H1 (cell line): ENCODE data around the gene SAMD9L. TPM values are rescaled to one million over a fixed set of nuclear protein-coding genes. Genes with fewer than 3 reads are reported as not detected.
A peak's percentile ranks its signal among the peaks of the same experiment; 100 is the strongest.

Source experiments
- CTCF ChIA-PET: fragments of 300-600 bp; sonication (Branson Sonifier 250); formaldehyde crosslinking; loops from one replicate; lab custom pipeline; 2021; ENCODE audit not compliant: partially characterized antibody; lab: Charles Lee
- POLR2A ChIA-PET: fragments of 300-600 bp; sonication (Branson Sonifier 250); formaldehyde crosslinking; loops from one replicate; lab custom pipeline; 2021; ENCODE audit warnings: inconsistent platforms; ENCODE audit not compliant: partially characterized antibody; lab: Charles Lee
- DNase-seq, 2 experiments: peaks; one replicate each; pipeline versions ENCODE4 v3.0.0 to v3.0.0-alpha.2; 2010 to 2022; ENCODE audit warnings: low spot score in 2 of 2, low read depth in 1 of 2, mixed read lengths in 1 of 2
- FAIRE-seq: peaks from 2 replicates; lab custom pipeline; 2011; peaks lifted over from hg19 to GRCh38; lab: Jason Lieb, UNC
- H2AFZ ChIP-seq: 2 replicates; pipeline ENCODE4 v1.8.1; 2012; ENCODE audit warnings: low read length, inconsistent platforms
- H2AK5ac ChIP-seq: 2 replicates; pipeline ENCODE4 v1.6.1; 2013; ENCODE audit warnings: low read depth, low read length
- H2BK120ac ChIP-seq: replicated peaks from 2 replicates; pipeline ENCODE3; 2013; ENCODE audit warnings: low read depth, low read length, inconsistent platforms
- H2BK12ac ChIP-seq: 2 replicates; pipeline ENCODE4 v1.6.1; 2013; ENCODE audit warnings: low read depth, low read length
- H2BK15ac ChIP-seq: 2 replicates; pipeline ENCODE4 v1.6.1; 2013; ENCODE audit warnings: low read length
- H2BK20ac ChIP-seq: 2 replicates; pipeline ENCODE4 v1.6.1; 2013; ENCODE audit warnings: low read length
- H2BK5ac ChIP-seq: 2 replicates; pipeline ENCODE4 v1.6.1; 2013; ENCODE audit warnings: low read depth, low read length
- H3K14ac ChIP-seq: 2 replicates; pipeline ENCODE4 v1.6.1; 2013; ENCODE audit warnings: inconsistent platforms; ENCODE audit not compliant: insufficient read length
- H3K18ac ChIP-seq: 2 replicates; pipeline ENCODE4 v1.6.1; 2013; ENCODE audit warnings: low read length; ENCODE audit errors: extremely low read depth
- H3K23ac ChIP-seq: 2 replicates; pipeline ENCODE4 v1.6.1; 2013; ENCODE audit warnings: inconsistent platforms; ENCODE audit not compliant: insufficient read length
- H3K23me2 ChIP-seq: 2 replicates; pipeline ENCODE4 v1.6.1; 2013; ENCODE audit warnings: low read depth, low read length
- H3K27ac ChIP-seq: 2 replicates; pipeline ENCODE4 v1.6.1; 2011; ENCODE audit warnings: low read depth, low read length, inconsistent platforms
- H3K27me3 ChIP-seq, 4 experiments: replicated peaks in 1 of 4; 1 replicate in 1 of 4; 2 replicates in 3 of 4; pipeline versions ENCODE4 v1.6.1 to v1.8.1; 2011 to 2013; ENCODE audit warnings: low read length in 3 of 4, mild to moderate bottlenecking in 3 of 4, inconsistent platforms in 2 of 4, mixed read lengths in 2 of 4, moderate library complexity in 1 of 4; ENCODE audit not compliant: control insufficient read depth in 3 of 4, insufficient read depth in 3 of 4; ENCODE audit errors: extremely low read depth in 1 of 4
- H3K36me3 ChIP-seq, 4 experiments: 2 replicates each; pipeline versions ENCODE4 v1.6.1 to v1.8.1; 2011 to 2013; ENCODE audit warnings: mild to moderate bottlenecking in 4 of 4, low read length in 3 of 4, moderate library complexity in 2 of 4, control low read depth in 1 of 4, inconsistent platforms in 1 of 4; ENCODE audit not compliant: insufficient read depth in 4 of 4, control insufficient read depth in 2 of 4
- H3K4ac ChIP-seq: replicated peaks from 2 replicates; pipeline ENCODE3; 2013; ENCODE audit warnings: low read length, low read depth, mixed read lengths, inconsistent platforms; ENCODE audit not compliant: insufficient read length
- H3K4me1 ChIP-seq, 4 experiments: replicated peaks in 1 of 4; 1 replicate in 1 of 4; 2 replicates in 3 of 4; pipeline versions ENCODE4 v1.6.1 to v1.8.1; 2011 to 2013; ENCODE audit warnings: low read length in 3 of 4, inconsistent platforms in 2 of 4, mixed read lengths in 1 of 4; ENCODE audit not compliant: insufficient read depth in 4 of 4, control insufficient read depth in 3 of 4
- H3K4me2 ChIP-seq, 2 experiments: 2 replicates each; pipeline versions ENCODE4 v1.6.1 to v1.8.1; 2011 to 2013; ENCODE audit warnings: low read depth in 2 of 2, low read length in 2 of 2, control low read depth in 1 of 2, inconsistent platforms in 1 of 2, mild to moderate bottlenecking in 1 of 2; ENCODE audit not compliant: insufficient read depth in 1 of 2
- H3K4me3 ChIP-seq, 4 experiments: fragments of 200-600, 300-600 bp in 1 of 4; sonication (generic), shearing (Covaris generic), sonication (Bioruptor Twin) in 1 of 4; 2 replicates each; pipeline versions ENCODE4 v1.5.1 to v1.8.1; 2011 to 2016; ENCODE audit warnings: low read length in 4 of 4, low read depth in 3 of 4, control low read depth in 2 of 4, inconsistent platforms in 2 of 4, mild to moderate bottlenecking in 2 of 4, mixed read lengths in 1 of 4, moderate library complexity in 1 of 4; ENCODE audit not compliant: insufficient read depth in 2 of 4; ENCODE audit errors: extremely low read depth in 1 of 4
- H3K56ac ChIP-seq: replicated peaks from 2 replicates; pipeline ENCODE3; 2013; ENCODE audit warnings: low read depth, mild to moderate bottlenecking, mixed read lengths, low read length, inconsistent platforms; ENCODE audit not compliant: insufficient read length
- H3K79me1 ChIP-seq: 2 replicates; pipeline ENCODE4 v1.6.1; 2013; ENCODE audit warnings: low read depth, low read length, control low read depth
- H3K79me2 ChIP-seq, 2 experiments: 2 replicates each; pipeline versions ENCODE4 v1.6.1 to v1.8.1; 2012 to 2013; ENCODE audit warnings: low read length in 2 of 2, mild to moderate bottlenecking in 2 of 2, inconsistent platforms in 1 of 2; ENCODE audit not compliant: insufficient read depth in 2 of 2, control insufficient read depth in 1 of 2
- H3K9ac ChIP-seq, 4 experiments: replicated peaks in 1 of 4; 1 replicate in 1 of 4; 2 replicates in 3 of 4; pipeline versions ENCODE4 v1.6.1 to v1.8.1; 2011 to 2013; ENCODE audit warnings: low read depth in 3 of 4, low read length in 3 of 4, control low read depth in 2 of 4, mild to moderate bottlenecking in 2 of 4, moderate library complexity in 2 of 4, inconsistent platforms in 1 of 4; ENCODE audit errors: extremely low read depth in 1 of 4
- H3K9me3 ChIP-seq, 2 experiments: 2 replicates each; pipeline versions ENCODE4 v1.6.1 to v1.8.1; 2012 to 2013; ENCODE audit warnings: mild to moderate bottlenecking in 2 of 2, moderate library complexity in 2 of 2, control low read depth in 1 of 2, inconsistent platforms in 1 of 2, low read depth in 1 of 2, low read length in 1 of 2, mixed read lengths in 1 of 2; ENCODE audit not compliant: insufficient read depth in 2 of 2
- H4K20me1 ChIP-seq, 2 experiments: replicated peaks in 1 of 2; 2 replicates each; pipeline versions ENCODE3 to v1.8.1; 2011 to 2013; ENCODE audit warnings: inconsistent platforms in 2 of 2, low read length in 2 of 2, mild to moderate bottlenecking in 1 of 2; ENCODE audit not compliant: insufficient read depth in 2 of 2, control insufficient read depth in 1 of 2
- H4K5ac ChIP-seq: 2 replicates; pipeline ENCODE4 v1.6.1; 2013; ENCODE audit warnings: low read length, low read depth, mixed read lengths, inconsistent platforms; ENCODE audit not compliant: insufficient read length
- H4K8ac ChIP-seq: 2 replicates; pipeline ENCODE4 v1.8.0; 2013; ENCODE audit warnings: mild to moderate bottlenecking, moderate library complexity, low read length, inconsistent platforms; ENCODE audit not compliant: insufficient read depth; ENCODE audit errors: extremely low read depth
- H4K91ac ChIP-seq: replicated peaks from 2 replicates; pipeline ENCODE3; 2013; ENCODE audit warnings: low read length, mixed read lengths, inconsistent platforms; ENCODE audit not compliant: insufficient read length
- CBX8 ChIP-seq: fragments of 300-800, 300-1000 bp; sonication (generic); IDR thresholded peaks from 2 replicates; pipeline ENCODE4 v1.7.1; 2016; ENCODE audit warnings: low read depth, low read length, borderline replicate concordance
- CEBPB ChIP-seq: IDR thresholded peaks from 2 replicates; pipeline ENCODE4 v1.6.1; 2012; ENCODE audit warnings: low read depth, low read length
- CTBP2 ChIP-seq: IDR thresholded peaks from 2 replicates; pipeline ENCODE4 v1.7.0; 2011; ENCODE audit warnings: borderline replicate concordance, mild to moderate bottlenecking, moderate library complexity, mixed read lengths, low read length; ENCODE audit not compliant: insufficient read depth, insufficient read length
- RAD21 ChIP-seq, 2 experiments: IDR thresholded peaks in 1 of 2; conservative IDR thresholded peaks in 1 of 2; 2 replicates each; pipeline ENCODE4 v1.6.1; 2011; ENCODE audit warnings: low read depth in 2 of 2, low read length in 2 of 2, improper control_type of control experiment in 1 of 2, inconsistent platforms in 1 of 2, mild to moderate bottlenecking in 1 of 2, moderate library complexity in 1 of 2
- RNF2 ChIP-seq: fragments of 200-900, 300-1000 bp; sonication (generic); IDR thresholded peaks from 2 replicates; pipeline ENCODE4 v1.7.1; 2016; ENCODE audit warnings: borderline replicate concordance, low read depth, mild to moderate bottlenecking, antibody characterized with exemption, low read length; ENCODE audit not compliant: poor library complexity, severe bottlenecking; ENCODE audit errors: missing control alignments
- SIRT6 ChIP-seq: IDR thresholded peaks from one replicate; pipeline ENCODE4 v1.7.1; 2012; ENCODE audit warnings: low read length, inconsistent platforms
- SP2 ChIP-seq: IDR thresholded peaks from 2 replicates; pipeline ENCODE4 v1.6.1; 2012; ENCODE audit warnings: mild to moderate bottlenecking, low read length, inconsistent platforms
- TAF7 ChIP-seq: optimal IDR thresholded peaks from 2 replicates; pipeline ENCODE3; 2011; ENCODE audit warnings: low read depth, mild to moderate bottlenecking, inconsistent platforms, low read length, moderate library complexity, borderline replicate concordance
- WGBS, 2 experiments: shearing (Covaris generic) in 1 of 2; methylation state at CpG; one replicate each; pipeline versions ENCODE4 v1.1.6 to v1.1.7; 2013 to 2015; ENCODE audit warnings: low lambda C conversion rate in 2 of 2, mixed read lengths in 2 of 2, inconsistent platforms in 1 of 2, low coverage in 1 of 2, missing lambda C conversion rate in 1 of 2; ENCODE audit not compliant: insufficient replicate concordance in 2 of 2, insufficient coverage in 1 of 2, insufficient read length in 1 of 2; ENCODE audit errors: extremely low coverage in 1 of 2, missing lambda C conversion rate in 1 of 2; 5-methylcytosine and 5-hydroxymethylcytosine counted together
- polyA plus RNA-seq, 7 experiments: library from polyadenylated mRNA; depleted of rRNA in 3 of 7; stranded (reverse) in 5 of 7; unstranded in 2 of 7; fragments of >200 nt in 5 of 7; fragments of 200-250 nt in 2 of 7; gene quantifications; 1 replicate in 5 of 7; 2 replicates in 1 of 7; 4 replicates in 1 of 7; pipeline versions ENCODE4 v1.2.1 to v1.2.3, GENCODE V29; 2011 to 2013; ENCODE audit warnings: missing spikeins in 2 of 7, mixed read lengths in 2 of 7
- total RNA-seq: library from RNA; stranded (reverse); fragmentation: NEBNext Ultra II Directional; extraction: Animal tissue kit (Norgen Biotek cat#: 25700); gene quantifications from 2 replicates; pipeline ENCODE4 v1.2.1, GENCODE V29; 2021
- TF ChIP-seq, protein P1 (sequence below), 3 experiments: IDR thresholded peaks; 1 replicate in 2 of 3; 2 replicates in 1 of 3; pipeline versions ENCODE4 v1.5.1 to v1.6.1; 2011; ENCODE audit warnings: low read length in 3 of 3, mild to moderate bottlenecking in 3 of 3, inconsistent platforms in 2 of 3, low read depth in 1 of 3, moderate library complexity in 1 of 3; ENCODE audit not compliant: insufficient read depth in 1 of 3; ENCODE audit errors: control extremely low read depth in 1 of 3

Gene SAMD9L
- total and polyA plus RNA-seq, 2 of the 8 experiments (the other 6 are each of a cell fraction or from before 2014, with no cell fraction given), result not detected

GRCh38 chr7:93092757-93093370 is 55.3 kb downstream of the SAMD9L start:
- TF ChIP-seq SIRT6, result no peak
- TF ChIP-seq CTBP2, result no peak
- no peak for TF ChIP-seq RNF2
- TF ChIP-seq CEBPB, result no peak
- no peak for TF ChIP-seq CBX8
- TF ChIP-seq SP2, result no peak
- peak; percentile 85 to 86 for TF ChIP-seq RAD21 (IDR thresholded peaks at IDR 0.05 in 1 of 2, conservative IDR thresholded peaks at IDR 0.05 in 1 of 2; ENCODE audit: low read depth in 2 of 2, low read length in 2 of 2)
- TF ChIP-seq TAF7, result no peak
- TF ChIP-seq, protein P1, sequence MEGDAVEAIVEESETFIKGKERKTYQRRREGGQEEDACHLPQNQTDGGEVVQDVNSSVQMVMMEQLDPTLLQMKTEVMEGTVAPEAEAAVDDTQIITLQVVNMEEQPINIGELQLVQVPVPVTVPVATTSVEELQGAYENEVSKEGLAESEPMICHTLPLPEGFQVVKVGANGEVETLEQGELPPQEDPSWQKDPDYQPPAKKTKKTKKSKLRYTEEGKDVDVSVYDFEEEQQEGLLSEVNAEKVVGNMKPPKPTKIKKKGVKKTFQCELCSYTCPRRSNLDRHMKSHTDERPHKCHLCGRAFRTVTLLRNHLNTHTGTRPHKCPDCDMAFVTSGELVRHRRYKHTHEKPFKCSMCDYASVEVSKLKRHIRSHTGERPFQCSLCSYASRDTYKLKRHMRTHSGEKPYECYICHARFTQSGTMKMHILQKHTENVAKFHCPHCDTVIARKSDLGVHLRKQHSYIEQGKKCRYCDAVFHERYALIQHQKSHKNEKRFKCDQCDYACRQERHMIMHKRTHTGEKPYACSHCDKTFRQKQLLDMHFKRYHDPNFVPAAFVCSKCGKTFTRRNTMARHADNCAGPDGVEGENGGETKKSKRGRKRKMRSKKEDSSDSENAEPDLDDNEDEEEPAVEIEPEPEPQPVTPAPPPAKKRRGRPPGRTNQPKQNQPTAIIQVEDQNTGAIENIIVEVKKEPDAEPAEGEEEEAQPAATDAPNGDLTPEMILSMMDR (IDR thresholded peaks at IDR 0.05; ENCODE audit: control extremely low read depth in 1 of 3, insufficient read depth in 1 of 3, low read depth in 1 of 3, low read length in 3 of 3), result peak in 2 of 3 experiments; percentile 58 to 61; a peak in 3 of 4 replicates
- TF ChIP-seq, all 59 proteins: peak for 2
- no peak overlapping the region for H3K23ac ChIP-seq
- no peak overlapping the region for H3K4me3 ChIP-seq
- FAIRE-seq (peak; percentile 77), DNase-seq (no peak)
- no peak overlapping the region for H3K4me2 ChIP-seq
- H4K5ac ChIP-seq, result no peak overlapping the region
- 92% methylated on average over 1 of the region's 1 CpG; no CpG with 5 or more reads in 1 of the 2 experiments for WGBS, 2 experiments
- peak overlapping the region; percentile 85 for H2AFZ ChIP-seq
- ChIA-PET CTCF (interaction anchor here (1.0 to 3.7 kb wide), 9 partner anchors 10 to 455 kb away, joined by 3 to 38 read pairs (median 4); partner anchors contain the start of genes HEPACAM2 and VPS50), POLR2A (no interaction called here)
- H3K27ac ChIP-seq, result no peak overlapping the region
- no peak overlapping the region for H4K91ac ChIP-seq
- no peaks in the 10 kb centered on the region for H3K27me3 ChIP-seq
- no peaks in the 10 kb centered on the region for H3K79me1 ChIP-seq
- H2BK12ac ChIP-seq, result no peak overlapping the region
- no peak overlapping the region for H2AK5ac ChIP-seq
- H3K36me3 ChIP-seq, result no peaks in the 10 kb centered on the region
- H3K9me3 ChIP-seq, result no peaks in the 10 kb centered on the region
- H2BK15ac ChIP-seq, result no peak overlapping the region
- no peak overlapping the region for H4K8ac ChIP-seq
- no peak overlapping the region for H3K4ac ChIP-seq
- no peaks in the 10 kb centered on the region; the same call in 1 of the 2 replicates for H3K23me2 ChIP-seq
- no peak overlapping the region for H3K14ac ChIP-seq
- no peaks in the 10 kb centered on the region for H3K4me1 ChIP-seq
- no peaks in the 10 kb centered on the region for H4K20me1 ChIP-seq
- H3K9ac ChIP-seq, result no peak overlapping the region
- no peak overlapping the region for H2BK20ac ChIP-seq
- no peaks in the 10 kb centered on the region for H3K79me2 ChIP-seq
- H3K56ac ChIP-seq, result no peak overlapping the region
- no peak overlapping the region for H2BK5ac ChIP-seq
- no peak overlapping the region for H3K18ac ChIP-seq
- no peak overlapping the region for H2BK120ac ChIP-seq
